ENCODE data around the gene BICD1.

The BICD1 gene

DNA sequence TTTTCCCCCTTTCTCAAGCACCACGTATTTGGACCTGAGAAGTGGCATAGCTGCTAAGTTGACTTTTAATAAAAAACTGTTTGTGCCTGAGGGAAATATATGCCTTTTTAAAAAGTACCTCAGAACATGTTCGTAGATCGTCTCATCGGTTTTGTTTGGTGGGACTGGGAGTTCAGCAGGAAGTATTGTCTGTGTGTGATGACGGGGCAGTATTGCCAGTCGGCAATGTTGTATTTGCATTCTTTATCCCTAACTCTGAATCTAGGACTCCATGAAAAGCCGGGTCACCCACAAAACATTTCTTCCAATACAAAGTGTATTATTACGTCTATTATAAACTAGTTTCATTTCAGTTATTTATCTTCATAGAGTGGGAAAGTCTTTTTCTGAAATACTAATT, 273.0 kb downstream of the BICD1 start:
- H3K27ac ChIP-seq = no peak overlapping the region
- DNase-seq (ENCODE audit: low read depth, low spot score) = no peak

DNA sequence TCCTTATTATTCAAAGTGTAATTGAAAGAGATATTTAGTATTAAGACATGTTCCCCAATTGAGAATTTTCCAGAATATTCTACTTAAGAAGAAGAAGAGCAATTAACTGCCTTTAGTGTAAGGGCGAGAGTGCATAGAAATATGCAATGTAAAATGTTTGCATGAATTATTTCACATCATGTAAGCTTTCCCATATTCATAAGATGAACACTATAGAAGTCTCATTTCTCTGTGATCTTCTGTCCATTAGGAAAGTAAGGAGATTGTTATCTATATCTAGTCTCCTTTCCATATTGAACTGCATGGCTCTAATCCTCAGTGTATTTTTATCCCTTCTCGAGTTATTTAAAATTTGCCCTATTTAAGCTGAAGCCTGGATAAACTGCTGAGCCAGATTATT, 275.6 kb downstream of the BICD1 start:
- no peak overlapping the region for H3K27ac ChIP-seq
- no peak for DNase-seq (ENCODE audit: low read depth, low spot score)

DNA sequence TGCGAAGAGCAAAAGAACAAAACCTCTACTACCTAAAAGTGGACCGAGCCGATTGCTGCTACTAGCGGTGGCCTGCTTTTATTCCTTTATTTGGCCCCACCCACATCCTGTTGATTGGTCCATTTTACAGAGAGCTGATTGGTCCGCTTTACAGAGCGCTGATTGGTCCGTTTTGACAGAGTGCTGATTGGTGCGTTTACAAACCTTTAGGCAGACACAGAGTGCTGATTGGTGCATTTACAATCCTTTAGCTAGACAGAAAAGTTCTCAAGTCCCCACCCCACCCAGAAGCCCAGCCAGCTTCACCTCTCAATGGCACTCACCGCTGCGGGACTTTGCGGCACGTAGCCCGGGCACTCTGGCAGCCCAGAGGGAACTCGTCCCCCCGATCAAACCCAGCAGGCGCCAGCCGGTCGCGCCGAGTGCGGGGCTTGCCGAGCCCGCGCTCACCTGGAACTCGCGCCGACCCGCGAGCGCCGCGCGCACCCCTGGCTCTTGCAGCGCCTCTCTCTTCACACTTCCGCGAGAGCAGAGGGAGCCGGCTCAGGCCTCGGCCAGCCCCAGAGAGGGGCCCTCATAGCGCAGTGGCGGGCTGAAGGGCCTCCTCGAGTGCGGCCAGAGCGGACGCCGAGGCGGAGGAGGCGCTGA, 284.0 kb downstream of the BICD1 start:
- no peak overlapping the region for H3K27ac ChIP-seq
- no peak for DNase-seq (ENCODE audit: low read depth, low spot score)

DNA sequence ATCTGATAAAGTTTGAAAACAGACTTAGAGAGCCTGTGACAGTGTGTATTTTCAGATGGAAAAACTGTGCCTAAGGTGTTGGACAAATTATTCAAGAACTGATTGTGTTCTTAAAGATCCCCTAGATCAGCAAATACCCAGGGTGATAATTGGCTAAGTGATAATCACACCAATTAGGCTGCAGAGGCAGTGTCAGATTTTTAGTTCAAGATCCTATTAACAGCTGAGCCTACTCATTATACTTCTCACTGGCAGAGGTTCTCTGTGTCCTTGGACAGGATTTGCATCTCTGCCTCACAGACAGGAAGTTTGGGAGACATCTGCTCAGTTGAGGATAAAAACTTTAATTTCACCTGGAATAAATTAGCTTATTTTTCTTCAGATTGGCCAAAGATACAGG, 288.4 kb downstream of the BICD1 start:
- DNase-seq (ENCODE audit: low read depth, low spot score) = no peak
- no peak overlapping the region for H3K27ac ChIP-seq

DNA sequence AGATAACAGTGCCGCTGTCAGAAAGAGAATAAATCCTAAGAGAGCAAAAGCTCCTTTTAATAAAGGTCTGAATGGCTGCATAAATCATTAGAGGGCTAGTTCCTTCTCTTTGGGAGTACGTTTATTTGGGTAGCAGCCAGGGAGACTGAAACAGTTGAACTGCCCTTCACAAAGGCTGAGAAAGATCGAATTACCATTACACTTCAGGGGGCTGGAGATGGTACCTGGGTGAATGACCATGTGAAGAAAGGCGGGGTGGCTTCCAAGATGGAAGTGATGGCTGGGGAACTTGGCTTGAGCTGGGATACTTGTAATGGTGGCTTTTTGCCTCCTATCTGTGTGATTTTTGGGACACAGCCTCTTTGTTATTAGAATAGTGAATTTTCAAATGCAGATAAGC, 291.0 kb downstream of the BICD1 start:
- DNase-seq (ENCODE audit: low read depth, low spot score) = no peak
- H3K27ac ChIP-seq = no peak overlapping the region

DNA sequence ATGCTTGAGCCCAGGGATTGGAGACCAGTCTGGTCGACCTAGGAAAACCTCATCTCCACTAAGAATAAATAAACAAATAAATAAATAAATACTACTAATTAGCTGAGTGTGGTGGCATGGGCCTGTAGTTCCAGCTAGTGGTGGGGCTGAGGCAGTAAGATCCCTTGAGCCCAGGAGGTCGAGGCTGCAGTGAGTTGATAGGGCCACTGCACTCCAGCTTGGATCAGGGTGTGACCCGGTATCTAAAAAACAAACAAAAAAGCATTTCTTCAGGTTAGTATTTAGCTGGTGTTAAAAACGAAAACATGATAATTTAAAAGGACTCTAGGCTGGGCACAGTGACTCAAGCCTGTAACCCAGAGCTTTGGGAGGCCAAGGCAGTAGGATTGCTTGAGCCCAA, 291.5 kb downstream of the BICD1 start:
- H3K27ac ChIP-seq = no peak overlapping the region
- DNase-seq (ENCODE audit: low read depth, low spot score) = no peak

DNA sequence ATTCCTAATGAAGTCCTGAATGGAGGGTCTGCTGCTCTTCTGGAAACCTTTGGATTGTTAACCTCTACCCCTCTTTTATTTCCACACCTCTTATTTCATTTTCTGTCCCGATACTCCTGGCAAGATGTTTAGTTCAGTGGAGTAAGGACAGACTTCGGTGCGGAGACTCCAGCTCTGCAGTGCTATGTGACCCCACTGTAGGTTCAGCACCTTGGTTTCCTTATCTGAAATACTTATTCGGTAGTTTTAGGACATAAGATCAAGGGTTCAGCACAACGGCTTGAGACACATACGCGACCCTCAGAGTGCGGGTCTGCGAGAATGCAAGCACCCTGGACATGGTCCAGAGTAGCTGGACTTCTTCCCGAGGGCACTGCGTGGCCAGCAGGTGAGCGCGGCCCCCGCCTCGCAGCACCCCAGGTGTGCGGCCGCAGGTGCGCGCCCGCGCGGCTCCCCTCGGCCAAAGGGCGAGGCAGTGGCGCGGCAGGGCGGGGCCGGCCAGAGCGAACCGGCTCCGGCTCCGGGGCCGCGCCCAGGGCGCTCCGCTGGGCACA, 292.2 kb downstream of the BICD1 start:
- DNase-seq (ENCODE audit: low read depth, low spot score) = no peak
- H3K27ac ChIP-seq = peak overlapping the region; percentile 92

DNA sequence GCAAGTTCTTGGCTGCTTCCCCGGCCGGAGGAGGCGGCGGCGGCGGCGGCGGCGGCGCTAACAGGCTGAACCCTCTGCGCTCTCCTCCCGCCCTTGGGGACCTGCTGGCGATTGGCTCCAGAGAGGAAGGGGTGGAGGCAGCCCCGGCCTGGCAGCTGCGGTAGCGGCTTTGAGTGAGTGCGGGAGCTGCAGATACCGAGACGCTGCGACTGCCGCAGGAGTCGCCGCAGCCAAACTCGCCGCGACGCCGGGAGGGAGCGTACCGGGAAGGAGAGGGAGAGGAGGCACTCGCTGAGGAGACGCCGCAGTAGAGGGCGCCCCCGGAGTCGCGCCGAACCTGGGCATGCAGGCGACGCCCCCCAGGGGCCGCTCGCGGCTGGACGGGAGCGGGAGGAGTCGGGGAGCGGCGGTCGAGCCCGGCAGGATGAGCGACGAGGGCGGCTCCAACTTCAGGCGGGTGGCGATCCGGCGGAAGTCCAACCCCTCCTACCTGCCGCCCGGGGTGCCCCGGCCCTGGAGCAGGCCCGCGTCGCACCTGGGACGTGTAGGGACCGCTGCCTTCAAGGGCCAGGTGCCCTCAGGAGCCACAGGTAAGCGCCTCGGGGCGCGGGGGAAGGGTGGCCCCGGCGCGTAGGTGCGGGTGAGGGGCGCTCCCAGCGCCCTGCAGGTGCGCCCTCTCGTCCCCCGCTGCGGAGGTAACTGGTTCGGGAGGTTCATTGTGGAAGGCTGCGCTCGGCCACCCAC, 292.9 kb downstream of the BICD1 start, which contains the start of gene FGD4:
FGD4 (plus strand) TSS at position 189 of the 744 bp plus-strand sequence.
- DNase-seq (ENCODE audit: low read depth, low spot score) = peak; percentile 59
- peak within 1 kb of the TSS; percentile 92 for H3K27ac ChIP-seq

DNA sequence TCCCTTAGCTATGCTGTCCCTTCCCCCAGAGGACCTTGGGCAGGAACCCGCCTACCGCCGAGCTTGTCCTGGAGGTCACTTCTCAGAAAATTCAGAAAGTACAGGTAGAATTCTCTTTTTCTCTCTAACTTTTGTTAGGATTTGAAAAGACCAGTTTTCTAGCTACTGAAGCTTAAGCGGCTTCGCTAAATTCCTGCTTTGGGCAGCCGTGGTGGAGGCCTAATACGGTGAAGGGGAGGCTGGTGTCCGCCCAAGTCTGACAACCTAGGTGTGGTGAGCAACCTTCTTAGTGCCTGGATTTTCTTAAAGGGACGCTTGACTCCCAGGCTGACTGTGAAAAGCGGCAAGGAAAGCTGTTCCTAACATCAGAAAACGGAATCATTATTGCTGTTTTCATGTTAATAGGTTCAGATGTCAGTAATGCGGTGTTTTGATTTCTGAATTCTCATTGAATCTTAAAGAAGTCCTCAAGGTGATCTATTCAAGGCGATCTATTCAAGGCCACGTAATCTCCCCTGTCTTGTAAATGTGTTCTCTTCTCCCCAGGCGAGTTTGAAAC, 293.5 kb downstream of the BICD1 start:
- peak overlapping the region; percentile 92 for H3K27ac ChIP-seq
- DNase-seq (ENCODE audit: low read depth, low spot score) = no peak

DNA sequence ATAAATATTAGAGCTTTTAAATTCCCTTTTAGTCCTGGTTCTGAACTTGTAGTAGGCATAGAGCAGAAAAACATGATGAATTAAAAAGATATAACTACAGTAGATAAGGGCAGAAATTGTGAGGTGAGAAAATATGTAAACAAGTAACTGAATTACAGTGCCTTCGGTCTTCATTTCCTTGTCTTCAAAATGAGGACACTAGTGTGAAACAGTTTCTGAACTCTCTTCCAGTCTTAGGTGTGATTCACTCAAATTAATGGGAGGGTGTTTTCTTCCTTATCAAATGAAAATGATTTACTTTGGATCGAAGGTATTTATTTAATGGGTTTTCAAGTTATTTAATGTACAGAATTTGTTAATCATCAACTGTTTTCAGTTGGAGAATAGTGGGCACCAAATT, 294.2 kb downstream of the BICD1 start:
- H3K27ac ChIP-seq = peak overlapping the region; percentile 92
- no peak for DNase-seq (ENCODE audit: low read depth, low spot score)

DNA sequence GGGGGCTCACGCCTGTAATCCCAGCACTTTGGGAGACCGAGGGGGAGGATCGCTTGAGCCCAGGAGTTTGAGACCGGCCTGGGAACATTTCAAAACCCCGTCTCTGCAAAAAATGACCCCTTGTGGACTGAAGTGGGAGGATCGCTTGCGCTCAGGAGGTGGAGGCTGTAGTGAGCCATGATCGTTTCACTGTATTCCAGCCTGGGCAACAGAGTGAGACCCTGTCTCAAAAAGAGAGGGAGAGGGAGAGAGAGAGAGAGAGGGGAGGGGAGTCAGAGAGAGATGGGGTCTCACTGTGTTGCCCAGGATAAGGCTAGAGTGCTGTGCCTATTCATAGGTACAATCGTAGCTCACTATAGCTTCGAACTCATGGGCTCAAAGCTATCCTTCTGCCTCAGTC, 295.5 kb downstream of the BICD1 start:
- no peak overlapping the region for H3K27ac ChIP-seq
- DNase-seq (ENCODE audit: low read depth, low spot score) = no peak

DNA sequence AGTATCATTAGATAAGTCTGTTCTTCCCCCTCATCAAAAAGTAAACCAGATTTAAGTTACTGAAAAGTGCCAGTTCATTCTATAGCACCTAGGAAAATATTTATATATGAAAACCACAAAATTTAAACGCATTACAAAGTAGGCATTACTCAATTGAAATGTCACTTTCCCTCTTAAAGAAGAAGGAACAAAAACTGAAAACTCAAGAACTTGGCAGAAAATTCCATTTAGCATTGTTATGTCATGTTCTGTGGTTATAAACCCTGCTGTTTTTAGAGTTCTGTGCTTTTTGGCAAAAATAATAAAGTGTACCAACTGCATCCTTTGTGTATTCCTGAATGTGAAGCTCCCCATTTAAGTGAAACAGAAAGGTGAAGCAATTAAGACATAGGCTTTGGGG, 296.3 kb downstream of the BICD1 start:
- no peak overlapping the region for H3K27ac ChIP-seq
- no peak for DNase-seq (ENCODE audit: low read depth, low spot score)

DNA sequence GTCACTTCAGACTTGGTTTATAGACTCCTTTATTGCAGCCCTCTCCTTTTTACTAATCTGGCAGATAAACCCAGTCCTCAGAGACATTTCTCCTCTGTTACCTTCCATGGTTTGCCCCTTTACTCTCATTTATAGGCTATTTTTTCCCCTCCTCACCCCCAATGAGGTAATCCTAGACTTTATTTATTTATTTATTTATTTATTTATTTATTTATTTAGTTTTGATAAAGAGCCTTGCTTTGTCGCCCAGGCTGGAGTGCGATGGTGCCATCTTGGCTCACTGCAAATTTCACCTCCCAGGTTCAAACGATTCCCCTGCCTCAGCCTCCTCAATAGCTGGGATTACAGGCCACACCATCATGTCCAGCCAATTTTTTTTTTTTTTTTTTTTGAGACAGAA, 301.1 kb downstream of the BICD1 start:
- H3K27ac ChIP-seq = no peak overlapping the region
- no peak for DNase-seq (ENCODE audit: low read depth, low spot score)

DNA sequence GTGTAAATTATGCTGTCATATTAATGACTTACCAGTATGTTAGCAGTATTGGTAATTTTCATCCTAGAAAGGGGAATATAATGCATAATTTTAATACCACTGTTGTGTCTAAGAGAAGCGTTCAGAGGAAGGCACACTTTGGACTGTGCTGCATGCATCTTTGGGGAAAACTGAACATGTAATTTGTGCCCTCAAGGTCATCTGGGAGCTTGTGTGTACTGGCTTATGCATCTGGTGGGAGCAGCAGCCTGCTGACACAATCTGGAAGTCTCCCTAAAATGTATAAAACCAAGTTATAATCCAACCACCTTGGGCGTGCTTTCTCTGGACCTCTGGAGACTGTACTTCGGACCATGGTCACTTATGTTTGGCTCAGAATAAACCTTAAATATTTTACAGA, 306.8 kb downstream of the BICD1 start:
- H3K27ac ChIP-seq = no peak overlapping the region
- no peak for DNase-seq (ENCODE audit: low read depth, low spot score)

DNA sequence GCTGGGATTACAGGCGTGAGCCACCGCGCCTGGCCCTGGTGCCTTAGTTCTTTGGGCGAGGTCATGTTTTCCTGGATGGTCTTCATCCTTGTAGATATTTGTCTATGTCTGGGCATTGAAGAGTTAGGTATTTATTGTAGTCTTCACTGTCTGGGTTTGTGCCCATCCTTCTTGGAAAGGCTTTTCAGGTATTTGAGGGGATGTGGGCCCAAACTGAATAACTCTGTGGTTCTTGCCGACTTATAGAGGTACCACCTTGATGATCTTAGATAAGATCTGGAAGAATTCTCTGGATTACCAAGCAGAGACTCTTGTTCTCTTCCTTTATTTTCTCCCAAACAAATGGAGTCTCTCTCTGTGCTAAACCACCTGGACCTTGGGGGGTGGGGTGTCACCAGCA, 311.6 kb downstream of the BICD1 start:
- no peak overlapping the region for H3K27ac ChIP-seq
- DNase-seq (ENCODE audit: low read depth, low spot score) = no peak

DNA sequence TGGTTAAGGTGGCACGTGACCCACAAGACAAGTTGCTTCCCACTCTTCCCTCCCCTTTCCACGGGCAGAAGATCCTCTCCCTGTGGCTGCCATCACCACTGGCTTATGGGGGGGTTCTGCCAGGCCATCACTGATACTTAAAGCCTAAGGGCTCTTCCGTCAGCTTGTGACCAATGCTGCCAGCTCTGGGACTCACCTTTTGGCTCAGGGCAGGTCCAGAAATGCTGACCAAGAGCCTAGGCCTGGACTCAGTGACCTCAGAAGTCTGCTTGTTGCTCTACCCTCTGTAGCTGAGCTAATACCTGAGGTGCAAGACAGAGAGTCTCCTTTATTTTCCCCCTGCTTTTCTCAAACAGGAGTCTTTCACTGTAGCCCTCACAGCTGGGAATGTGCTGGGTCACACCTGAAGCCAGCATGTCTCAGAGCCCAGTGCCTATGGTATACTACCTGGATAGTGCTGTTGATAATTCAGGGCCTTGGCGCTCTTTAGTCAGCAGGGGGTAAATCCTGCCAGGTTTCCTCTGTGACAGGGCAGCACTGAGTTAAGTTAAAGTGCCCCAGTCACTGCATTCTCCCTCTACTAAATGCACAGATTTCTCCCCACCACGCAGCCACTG, 312.4 kb downstream of the BICD1 start:
- DNase-seq (ENCODE audit: low read depth, low spot score) = no peak

DNA sequence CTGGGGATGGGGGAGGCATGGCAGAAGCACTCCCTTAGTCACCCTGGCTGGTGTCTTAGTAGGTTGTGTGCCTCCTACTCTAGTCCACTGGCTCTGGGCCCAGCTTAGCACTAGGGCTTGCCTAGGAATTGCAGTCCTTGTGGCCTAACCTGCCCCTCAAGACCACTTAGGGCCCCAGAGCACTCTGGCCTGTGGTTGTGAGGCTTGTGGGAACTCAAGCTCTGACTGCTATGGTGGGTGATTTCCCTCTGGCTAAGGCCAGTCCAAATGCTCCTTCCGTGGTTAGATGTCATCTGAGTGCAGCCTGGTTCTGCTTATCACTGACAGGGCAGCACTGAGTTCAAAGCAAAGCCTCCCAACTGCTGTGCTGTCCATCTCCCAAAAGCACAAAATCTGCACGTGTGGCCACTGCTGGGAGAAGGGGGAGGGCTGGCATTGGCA, 312.9 kb downstream of the BICD1 start:
- H3K27ac ChIP-seq = no peak overlapping the region
- no peak for DNase-seq (ENCODE audit: low read depth, low spot score)

More for the DNA sequence above, 312.4 kb downstream of the BICD1 start:
- H3K27ac ChIP-seq = no peak overlapping the region

DNA sequence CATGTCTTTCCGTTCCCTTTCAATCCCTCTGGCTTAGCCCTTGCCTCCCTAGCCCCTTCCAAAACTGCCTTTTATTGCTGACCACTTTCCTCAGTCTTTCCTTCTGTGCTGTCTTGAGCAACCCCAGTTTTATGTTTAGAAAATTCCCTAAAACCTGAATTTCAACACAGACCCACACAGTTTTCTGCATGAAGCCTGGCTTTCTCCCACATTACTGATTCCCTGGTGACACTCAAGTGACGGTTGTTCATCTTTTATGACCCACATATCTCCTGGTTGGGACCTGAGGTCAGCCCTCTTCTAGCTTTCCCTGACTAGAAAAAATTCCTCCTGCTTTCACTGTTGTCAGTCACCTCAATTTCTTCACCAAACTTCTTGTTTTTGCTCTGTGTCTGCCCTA, 313.7 kb downstream of the BICD1 start:
- no peak overlapping the region for H3K27ac ChIP-seq
- DNase-seq (ENCODE audit: low read depth, low spot score) = no peak

DNA sequence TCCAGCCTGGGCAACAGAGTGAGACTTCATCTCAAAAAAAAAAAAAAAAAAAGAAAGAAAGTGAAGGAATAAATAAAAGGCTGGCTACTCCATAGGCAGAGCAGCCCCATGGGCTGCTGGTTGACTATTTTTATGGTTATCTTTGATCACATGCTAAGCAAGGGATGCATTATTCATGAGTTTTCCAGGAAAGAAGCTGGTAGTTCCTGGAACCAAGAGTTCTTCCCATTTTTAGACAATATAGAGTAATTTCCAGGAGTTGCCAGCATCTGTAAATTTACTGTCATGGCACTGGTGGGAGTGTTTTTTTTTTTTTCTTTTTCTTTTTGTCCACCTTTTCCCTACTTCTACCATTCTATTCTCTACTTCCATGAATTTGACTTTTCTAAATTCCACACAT, 316.9 kb downstream of the BICD1 start:
- no peak overlapping the region for H3K27ac ChIP-seq
- DNase-seq (ENCODE audit: low read depth, low spot score) = no peak

DNA sequence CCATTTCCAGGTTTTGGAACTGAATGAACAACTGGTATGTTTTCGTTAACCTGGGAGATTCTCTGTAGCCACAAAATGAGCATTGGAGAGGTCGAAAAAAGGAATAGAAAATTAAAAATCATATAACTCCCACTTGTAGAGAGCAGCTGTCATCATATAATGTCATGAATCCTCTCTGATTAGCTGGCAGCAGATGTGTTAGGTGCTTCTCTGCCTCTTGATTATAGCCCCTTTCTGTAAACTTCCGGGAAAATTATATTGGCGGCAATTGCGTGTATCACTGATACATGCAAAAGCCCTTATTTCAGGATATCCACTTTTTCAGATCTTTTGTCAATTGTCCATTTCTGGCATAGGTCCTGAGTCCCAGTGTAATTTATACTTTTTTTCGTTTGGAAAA, 324.4 kb downstream of the BICD1 start:
- H3K27ac ChIP-seq = no peak overlapping the region

More for the DNA sequence above, 324.4 kb downstream of the BICD1 start:
- DNase-seq (ENCODE audit: low read depth, low spot score) = no peak
